ENCODE data around the gene PREX1. TPM values are rescaled to one million over a fixed set of nuclear protein-coding genes. Genes with fewer than 3 reads are reported as not detected.

Gene PREX1
- total RNA-seq, 1 experiment from 2014 or later, result not detected

DNA sequence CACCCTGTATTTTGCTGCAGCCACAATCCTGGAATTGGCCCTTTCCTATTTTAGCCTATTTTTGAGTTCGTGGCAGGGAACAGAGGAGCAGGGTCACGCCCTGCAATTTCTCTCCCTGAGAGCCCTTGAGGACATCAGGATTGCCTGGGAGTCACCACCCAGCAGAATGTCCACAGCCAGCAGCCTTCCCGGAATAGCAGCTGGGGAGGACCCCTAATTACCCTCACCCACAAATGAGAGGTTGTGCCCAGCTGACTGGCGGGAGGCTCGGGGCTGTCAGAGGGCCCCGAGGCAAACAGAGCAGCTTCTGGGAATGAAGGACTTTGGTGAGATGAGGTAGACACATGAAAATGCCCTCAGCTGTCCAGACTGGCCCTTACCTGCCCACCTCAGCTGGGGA is 165.1 kb downstream of the PREX1 start:
- no peak for DNase-seq (ENCODE audit: unreplicated experiment)
- CTCF ChIA-PET, result interaction anchor here (0.5 to 12.5 kb wide), 3 partner anchors 71 to 246 kb away, joined by 3 to 365 read pairs (median 3); no protein-coding TSS in a partner anchor
- H3K27me3 Mint-ChIP-seq (ENCODE audit: insufficient read depth, unreplicated experiment), result peaks cover 20% of the 10 kb centered on the region
- intact Hi-C loops (cut with micrococcal nuclease), result no loop called here
- POLR2A ChIA-PET, result interaction anchor here (0.6 kb wide), 1 partner anchor 114 kb away, joined by 3 read pairs; no protein-coding TSS in a partner anchor
- no peak overlapping the region for H3K27ac Mint-ChIP-seq (ENCODE audit: low read depth, unreplicated experiment)
- H3K4me3 Mint-ChIP-seq (ENCODE audit: unreplicated experiment), result no peak overlapping the region
- no peaks in the 10 kb centered on the region for H3K9me3 Mint-ChIP-seq (ENCODE audit: unreplicated experiment)
- no TSS peak for BruUV-seq (replicated peaks)
- TF ChIP-seq, protein P1, sequence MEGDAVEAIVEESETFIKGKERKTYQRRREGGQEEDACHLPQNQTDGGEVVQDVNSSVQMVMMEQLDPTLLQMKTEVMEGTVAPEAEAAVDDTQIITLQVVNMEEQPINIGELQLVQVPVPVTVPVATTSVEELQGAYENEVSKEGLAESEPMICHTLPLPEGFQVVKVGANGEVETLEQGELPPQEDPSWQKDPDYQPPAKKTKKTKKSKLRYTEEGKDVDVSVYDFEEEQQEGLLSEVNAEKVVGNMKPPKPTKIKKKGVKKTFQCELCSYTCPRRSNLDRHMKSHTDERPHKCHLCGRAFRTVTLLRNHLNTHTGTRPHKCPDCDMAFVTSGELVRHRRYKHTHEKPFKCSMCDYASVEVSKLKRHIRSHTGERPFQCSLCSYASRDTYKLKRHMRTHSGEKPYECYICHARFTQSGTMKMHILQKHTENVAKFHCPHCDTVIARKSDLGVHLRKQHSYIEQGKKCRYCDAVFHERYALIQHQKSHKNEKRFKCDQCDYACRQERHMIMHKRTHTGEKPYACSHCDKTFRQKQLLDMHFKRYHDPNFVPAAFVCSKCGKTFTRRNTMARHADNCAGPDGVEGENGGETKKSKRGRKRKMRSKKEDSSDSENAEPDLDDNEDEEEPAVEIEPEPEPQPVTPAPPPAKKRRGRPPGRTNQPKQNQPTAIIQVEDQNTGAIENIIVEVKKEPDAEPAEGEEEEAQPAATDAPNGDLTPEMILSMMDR (IDR thresholded peaks at IDR 0.05; ENCODE audit: unreplicated experiment), result no peak
- H3K4me1 Mint-ChIP-seq (ENCODE audit: insufficient read depth, unreplicated experiment), result peaks cover 15% of the 10 kb centered on the region
- H3K36me3 Mint-ChIP-seq (ENCODE audit: insufficient read depth, unreplicated experiment), result no peaks in the 10 kb centered on the region

- no TSS peak for BruUV-seq (replicated peaks)
- intact Hi-C loops (cut with micrococcal nuclease), result no loop called here
- Mint-ChIP-seq H3K36me3 (ENCODE audit: insufficient read depth, unreplicated experiment) (no peaks in the 10 kb centered on the region), H3K27ac (ENCODE audit: low read depth, unreplicated experiment) (no peak overlapping the region), H3K27me3 (ENCODE audit: insufficient read depth, unreplicated experiment) (peaks cover 29% of the 10 kb centered on the region), H3K4me1 (ENCODE audit: insufficient read depth, unreplicated experiment) (peaks cover 19% of the 10 kb centered on the region), H3K4me3 (ENCODE audit: unreplicated experiment) (no peak overlapping the region), H3K9me3 (ENCODE audit: unreplicated experiment) (no peaks in the 10 kb centered on the region)
- TF ChIP-seq, protein P1 (IDR thresholded peaks at IDR 0.05; ENCODE audit: unreplicated experiment), result no peak
- no peak for DNase-seq (ENCODE audit: unreplicated experiment)
- ChIA-PET POLR2A (interaction anchor here (2.0 kb wide), 1 partner anchor 260 kb away, joined by 6 read pairs; the partner anchor contains the start of gene ARFGEF2), CTCF (interaction anchor here (1.3 to 12.5 kb wide), 2 partner anchors 237 to 247 kb away, joined by 4 to 365 read pairs; no protein-coding TSS in a partner anchor)
Observed at GRCh38 chr20:48661575-48662455, 166.0 kb downstream of the PREX1 start.

DNA sequence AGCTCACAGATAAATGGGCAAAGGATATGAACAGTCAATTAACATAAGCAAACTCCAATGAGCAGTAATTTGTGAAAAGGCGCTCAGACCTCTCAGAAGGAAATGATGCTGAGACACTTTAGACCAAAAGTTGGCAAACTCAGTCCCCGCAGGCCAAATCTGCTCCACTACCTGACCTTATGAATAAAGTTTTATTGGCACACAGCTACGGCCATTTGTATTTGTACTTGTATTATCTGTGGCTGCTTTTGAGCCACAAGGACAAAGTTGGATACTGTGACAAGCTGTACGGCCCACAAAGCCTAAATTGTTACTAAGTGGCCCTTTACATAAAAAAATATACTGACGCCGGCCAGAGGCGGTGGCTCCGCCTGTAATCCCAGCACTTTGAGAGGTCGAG is 167.0 kb downstream of the PREX1 start:
- ChIA-PET POLR2A (interaction anchor here (0.5 to 2.0 kb wide), 5 partner anchors 206 to 261 kb away, joined by 3 to 6 read pairs (median 4); partner anchors contain the start of gene ARFGEF2), CTCF (interaction anchor here (0.7 to 12.5 kb wide), 5 partner anchors 9 to 261 kb away, joined by 3 to 365 read pairs (median 4); no protein-coding TSS in a partner anchor)
- H3K27me3 Mint-ChIP-seq (ENCODE audit: insufficient read depth, unreplicated experiment), result peaks cover 39% of the 10 kb centered on the region
- peaks cover 19% of the 10 kb centered on the region for H3K4me1 Mint-ChIP-seq (ENCODE audit: insufficient read depth, unreplicated experiment)
- no peaks in the 10 kb centered on the region for H3K36me3 Mint-ChIP-seq (ENCODE audit: insufficient read depth, unreplicated experiment)
- DNase-seq (ENCODE audit: unreplicated experiment), result no peak
- BruUV-seq (replicated peaks), result no TSS peak
- intact Hi-C loops (cut with micrococcal nuclease), result no loop called here
- H3K9me3 Mint-ChIP-seq (ENCODE audit: unreplicated experiment), result no peaks in the 10 kb centered on the region
- TF ChIP-seq, protein P1 (IDR thresholded peaks at IDR 0.05; ENCODE audit: unreplicated experiment), result no peak
- no peak overlapping the region for H3K4me3 Mint-ChIP-seq (ENCODE audit: unreplicated experiment)
- no peak overlapping the region for H3K27ac Mint-ChIP-seq (ENCODE audit: low read depth, unreplicated experiment)

DNA sequence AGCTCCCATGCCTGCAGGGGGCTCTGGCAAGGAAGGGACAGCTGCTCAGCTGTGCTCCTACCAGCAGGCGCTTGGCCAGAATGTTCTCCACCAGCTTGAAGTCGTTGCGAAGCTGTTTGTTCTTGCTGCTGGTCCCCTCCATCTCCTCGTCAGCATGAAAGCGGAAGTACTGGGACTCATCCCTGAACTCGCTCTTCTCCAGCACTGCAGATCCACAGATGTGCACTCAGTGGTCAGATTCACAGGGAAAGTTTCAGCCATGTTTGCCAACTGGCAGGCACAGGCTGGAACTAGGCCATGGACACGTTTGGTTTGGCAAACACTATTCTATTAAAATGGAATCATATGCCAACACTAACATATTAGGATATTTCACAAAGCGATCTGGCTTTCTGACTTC is 167.9 kb downstream of the PREX1 start:
- Mint-ChIP-seq H3K9me3 (ENCODE audit: unreplicated experiment) (no peaks in the 10 kb centered on the region), H3K36me3 (ENCODE audit: insufficient read depth, unreplicated experiment) (no peaks in the 10 kb centered on the region), H3K4me1 (ENCODE audit: insufficient read depth, unreplicated experiment) (peaks cover 19% of the 10 kb centered on the region), H3K27ac (ENCODE audit: low read depth, unreplicated experiment) (no peak overlapping the region), H3K27me3 (ENCODE audit: insufficient read depth, unreplicated experiment) (peaks cover 48% of the 10 kb centered on the region), H3K4me3 (ENCODE audit: unreplicated experiment) (no peak overlapping the region)
- CTCF ChIA-PET, result interaction anchor here (0.7 to 12.5 kb wide), 6 partner anchors 10 to 262 kb away, joined by 3 to 365 read pairs (median 4); no protein-coding TSS in a partner anchor
- TF ChIP-seq, protein P1 (IDR thresholded peaks at IDR 0.05; ENCODE audit: unreplicated experiment), result no peak
- DNase-seq (ENCODE audit: unreplicated experiment), result peak; percentile 80
- intact Hi-C loops (cut with micrococcal nuclease), result no loop called here
- BruUV-seq (replicated peaks), result no TSS peak
- POLR2A ChIA-PET, result interaction anchor here (0.6 to 2.0 kb wide), 5 partner anchors 67 to 262 kb away, joined by 3 to 6 read pairs (median 4); partner anchors contain the start of gene ARFGEF2
